Hepatocyte (in vitro differentiated cells): ENCODE results near the gene FAM89B. TPM values are rescaled to one million over a fixed set of nuclear protein-coding genes. Genes with fewer than 3 reads are reported as not detected.

Experiments
- DNase-seq: peaks from one replicate; pipeline ENCODE4 v3.0.0-alpha.2; 2016; ENCODE audit warnings: low spot score
- H2AFZ ChIP-seq: fragments of 200-600 bp; sonication (generic); 2 replicates; pipeline ENCODE4 v1.6.0; 2016; ENCODE audit warnings: antibody characterized with exemption, mild to moderate bottlenecking
- H3K27ac ChIP-seq: fragments of 200-600 bp; sonication (generic); 2 replicates; pipeline ENCODE4 v1.5.1; 2016; ENCODE audit warnings: mild to moderate bottlenecking
- H3K27me3 ChIP-seq: fragments of 200-600 bp; sonication (generic); 2 replicates; pipeline ENCODE4 v1.6.1; 2016
- H3K36me3 ChIP-seq: fragments of 200-600 bp; sonication (generic); replicated peaks from 2 replicates; pipeline ENCODE4 v1.5.1; 2016; ENCODE audit warnings: low read depth; ENCODE audit not compliant: insufficient read depth
- H3K4me1 ChIP-seq: fragments of 200-600 bp; sonication (generic); 2 replicates; pipeline ENCODE4 v1.5.1; 2016; ENCODE audit warnings: mild to moderate bottlenecking, moderate library complexity; ENCODE audit not compliant: insufficient read depth
- H3K4me2 ChIP-seq: fragments of 200-600 bp; sonication (generic); 2 replicates; pipeline ENCODE4 v1.6.0; 2016
- H3K4me3 ChIP-seq: fragments of 200-600 bp; sonication (generic); 2 replicates; pipeline ENCODE4 v1.5.1; 2016; ENCODE audit warnings: mild to moderate bottlenecking
- H3K79me2 ChIP-seq: fragments of 200-600 bp; sonication (generic); 2 replicates; pipeline ENCODE4 v1.6.0; 2017; ENCODE audit warnings: mild to moderate bottlenecking
- H3K9me2 ChIP-seq: fragments of 200-600 bp; sonication (generic); replicated peaks from 2 replicates; pipeline ENCODE4 v1.6.0; 2017; ENCODE audit warnings: mild to moderate bottlenecking; ENCODE audit not compliant: insufficient read depth
- H3K9me3 ChIP-seq: fragments of 200-600 bp; sonication (generic); 2 replicates; pipeline ENCODE4 v1.5.1; 2016; ENCODE audit warnings: low read depth, mild to moderate bottlenecking
- H4K20me1 ChIP-seq: fragments of 200-600 bp; sonication (generic); 2 replicates; pipeline ENCODE4 v1.6.0; 2016; ENCODE audit warnings: mild to moderate bottlenecking; ENCODE audit not compliant: insufficient read depth, poor library complexity, severe bottlenecking
- CTCF ChIP-seq: fragments of 200-600 bp; sonication (generic); IDR thresholded peaks from 2 replicates; pipeline ENCODE4 v1.5.1; 2016; ENCODE audit warnings: antibody characterized with exemption, mild to moderate bottlenecking; ENCODE audit not compliant: poor library complexity
- EZH2 ChIP-seq: fragments of 200-600 bp; sonication (generic); IDR thresholded peaks from 2 replicates; pipeline ENCODE4 v1.6.1; 2016; ENCODE audit warnings: antibody characterized with exemption, mild to moderate bottlenecking, borderline replicate concordance
- EZH2phosphoT487 ChIP-seq: fragments of 200-600 bp; sonication (generic); IDR thresholded peaks from one replicate; pipeline ENCODE4 v1.6.1; 2018; ENCODE audit warnings: antibody characterized with exemption, mild to moderate bottlenecking, low read depth, moderate library complexity; ENCODE audit not compliant: unreplicated experiment, severe bottlenecking
- WGBS: methylation state at CpG from one replicate; pipeline ENCODE4 v1.1.6; 2016; ENCODE audit warnings: low lambda C conversion rate; ENCODE audit errors: missing lambda C conversion rate; 5-methylcytosine and 5-hydroxymethylcytosine counted together
- polyA plus RNA-seq: library from polyadenylated mRNA; unstranded; fragments of >200 nt; fragmentation: Nextera tagmentation; extraction: Ambion mirVana; gene quantifications from 2 replicates; pipeline ENCODE4 v1.2.1, GENCODE V29; 2016
- total RNA-seq: library from RNA; depleted of rRNA; stranded (reverse); fragments of >200 nt; gene quantifications from 2 replicates; pipeline ENCODE4 v1.2.3, GENCODE V29; 2014

FAM89B gene
- total and polyA plus RNA-seq, 2 experiments from 2014 or later = 34.1 to 112 TPM

- under 1% methylated on average over 55 of the region's 55 CpGs for WGBS
- Histone ChIP-seq H3K9me2 (no peaks in the 10 kb centered on the region), H3K9me3 (no peaks in the 10 kb centered on the region), H3K4me2 (peak within 1 kb of the TSS; percentile 91), H3K27me3 (no peaks in the 10 kb centered on the region), H3K79me2 (peaks cover 68% of the 10 kb centered on the region), H3K4me3 (peak within 1 kb of the TSS; percentile 81), H3K27ac (peak within 1 kb of the TSS; percentile 88), H3K4me1 (peaks cover 25% of the 10 kb centered on the region), H4K20me1 (peaks cover 31% of the 10 kb centered on the region), H3K36me3 (no peaks in the 10 kb centered on the region), H2AFZ (no peak within 1 kb of the TSS)
- peak; percentile 100 for DNase-seq
- TF ChIP-seq EZH2phosphoT487 (no peak), CTCF (no peak), EZH2 (no peak)
Observed at GRCh38 chr11:65615229-65615949, 43.1 kb downstream of the FAM89B start, which contains the start of gene PCNX3. Gene PCNX3 (plus strand): TSS chr11:65615776. CDS start chr11:65616312, 536 bp downstream.

- H3K27ac ChIP-seq = peak overlapping the region; percentile 85
- no peaks in the 10 kb centered on the region for H3K9me3 ChIP-seq
- H4K20me1 ChIP-seq = peaks cover 24% of the 10 kb centered on the region
- H3K4me1 ChIP-seq = peaks cover 25% of the 10 kb centered on the region
- peak; percentile 83 for DNase-seq
- peak overlapping the region; percentile 16 for H3K4me3 ChIP-seq
- H3K9me2 ChIP-seq = no peaks in the 10 kb centered on the region
- H3K27me3 ChIP-seq = no peaks in the 10 kb centered on the region
- H2AFZ ChIP-seq = no peak overlapping the region
- 11% methylated on average over 11 of the region's 50 CpGs for WGBS
- peaks cover 61% of the 10 kb centered on the region for H3K79me2 ChIP-seq
- peak overlapping the region; percentile 91 for H3K4me2 ChIP-seq
- no peaks in the 10 kb centered on the region for H3K36me3 ChIP-seq
- TF ChIP-seq CTCF (no peak), EZH2 (no peak), EZH2phosphoT487 (no peak)
Observed at GRCh38 chr11:65615950-65616574, 43.7 kb downstream of the FAM89B start.

GRCh38 chr11:65616575-65617001, 44.2 kb downstream of the FAM89B start:
- H2AFZ ChIP-seq = no peak overlapping the region
- H3K79me2 ChIP-seq = peaks cover 56% of the 10 kb centered on the region
- H3K9me2 ChIP-seq = no peaks in the 10 kb centered on the region
- peaks cover 25% of the 10 kb centered on the region for H3K4me1 ChIP-seq
- 79% methylated on average over 10 of the region's 10 CpGs for WGBS
- H4K20me1 ChIP-seq = peaks cover 19% of the 10 kb centered on the region
- DNase-seq = no peak
- H3K36me3 ChIP-seq = no peaks in the 10 kb centered on the region
- no peaks in the 10 kb centered on the region for H3K27me3 ChIP-seq
- H3K9me3 ChIP-seq = no peaks in the 10 kb centered on the region
- H3K4me3 ChIP-seq = peak overlapping the region; percentile 16
- no peak for TF ChIP-seq CTCF
- TF ChIP-seq EZH2phosphoT487 = no peak
- TF ChIP-seq EZH2 = no peak
- peak overlapping the region; percentile 85 for H3K27ac ChIP-seq
- H3K4me2 ChIP-seq = peak overlapping the region; percentile 91
